ENCODE results near the gene SPATA20.

Gene SPATA20

DNA sequence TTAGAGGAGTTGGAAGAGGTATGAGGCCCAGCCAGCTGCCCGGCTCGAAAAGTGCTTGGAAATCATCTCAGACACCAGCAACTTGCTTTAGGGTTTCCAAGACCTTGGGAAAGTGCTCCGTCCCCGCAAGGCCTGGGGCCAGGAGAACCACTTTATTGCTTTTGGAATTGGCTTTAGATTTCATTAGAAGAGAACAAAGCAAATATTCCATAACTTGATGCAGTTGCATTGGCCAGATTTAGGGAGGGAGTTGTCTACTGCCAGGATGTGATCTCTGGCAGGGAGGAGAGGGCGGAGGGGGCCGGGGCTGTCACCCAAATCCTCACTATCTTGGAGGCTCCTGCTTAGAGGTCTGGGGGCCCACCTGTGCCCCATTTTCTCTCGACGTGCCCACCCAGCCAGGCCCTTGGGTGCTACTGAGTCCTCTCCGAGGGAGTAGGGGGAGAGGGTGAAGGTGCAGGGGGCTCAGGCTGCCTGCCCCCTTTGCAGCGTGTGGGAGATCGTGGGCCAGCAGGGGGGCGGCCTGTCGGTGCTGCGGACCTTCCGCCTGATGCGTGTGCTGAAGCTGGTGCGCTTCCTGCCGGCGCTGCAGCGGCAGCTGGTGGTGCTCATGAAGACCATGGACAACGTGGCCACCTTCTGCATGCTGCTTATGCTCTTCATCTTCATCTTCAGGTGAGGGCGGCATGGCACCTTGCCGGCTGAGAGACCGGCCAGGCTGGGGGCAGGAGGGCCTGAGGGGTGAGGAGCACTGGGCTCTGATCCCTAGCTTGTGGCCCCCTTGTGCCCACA lies 44.2 kb downstream of the SPATA20 start:
- peaks cover 4% of the 10 kb centered on the region for H3K36me3 Mint-ChIP-seq (ENCODE audit: low read depth)
- H3K9me3 Mint-ChIP-seq: no peaks in the 10 kb centered on the region
- H3K4me1 Mint-ChIP-seq: peaks cover 72% of the 10 kb centered on the region
- TF ChIP-seq, protein P1, sequence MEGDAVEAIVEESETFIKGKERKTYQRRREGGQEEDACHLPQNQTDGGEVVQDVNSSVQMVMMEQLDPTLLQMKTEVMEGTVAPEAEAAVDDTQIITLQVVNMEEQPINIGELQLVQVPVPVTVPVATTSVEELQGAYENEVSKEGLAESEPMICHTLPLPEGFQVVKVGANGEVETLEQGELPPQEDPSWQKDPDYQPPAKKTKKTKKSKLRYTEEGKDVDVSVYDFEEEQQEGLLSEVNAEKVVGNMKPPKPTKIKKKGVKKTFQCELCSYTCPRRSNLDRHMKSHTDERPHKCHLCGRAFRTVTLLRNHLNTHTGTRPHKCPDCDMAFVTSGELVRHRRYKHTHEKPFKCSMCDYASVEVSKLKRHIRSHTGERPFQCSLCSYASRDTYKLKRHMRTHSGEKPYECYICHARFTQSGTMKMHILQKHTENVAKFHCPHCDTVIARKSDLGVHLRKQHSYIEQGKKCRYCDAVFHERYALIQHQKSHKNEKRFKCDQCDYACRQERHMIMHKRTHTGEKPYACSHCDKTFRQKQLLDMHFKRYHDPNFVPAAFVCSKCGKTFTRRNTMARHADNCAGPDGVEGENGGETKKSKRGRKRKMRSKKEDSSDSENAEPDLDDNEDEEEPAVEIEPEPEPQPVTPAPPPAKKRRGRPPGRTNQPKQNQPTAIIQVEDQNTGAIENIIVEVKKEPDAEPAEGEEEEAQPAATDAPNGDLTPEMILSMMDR (IDR thresholded peaks at IDR 0.05; ENCODE audit: unreplicated experiment in 3 of 3): no peak
- H3K27ac Mint-ChIP-seq: peak overlapping the region in 2 of 3 experiments; percentile 79 to 93
- H3K27me3 Mint-ChIP-seq (ENCODE audit: low read depth): no peaks in the 10 kb centered on the region
- peak overlapping the region in 2 of 3 experiments; percentile 7 to 11 for H3K4me3 Mint-ChIP-seq

DNA sequence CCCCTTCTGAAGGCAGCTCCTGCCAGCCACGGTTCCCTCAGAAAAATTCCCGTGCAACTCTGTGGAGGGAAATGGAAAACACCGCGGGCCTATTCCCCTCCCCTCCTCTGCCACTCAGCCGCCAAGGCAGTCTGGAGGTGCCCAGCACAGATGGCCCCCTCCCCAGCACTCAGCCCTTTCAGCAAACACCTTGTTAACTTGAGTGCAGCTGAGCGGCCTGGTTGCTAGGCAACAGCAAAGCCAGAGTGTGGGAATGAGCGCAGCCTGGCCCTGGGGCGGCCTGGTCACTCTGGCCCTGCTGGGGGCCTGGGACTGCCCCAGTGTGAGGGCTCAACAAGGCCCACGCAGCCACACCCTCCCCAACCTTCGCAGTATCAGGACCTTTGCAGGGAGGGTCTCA lies 46.3 kb downstream of the SPATA20 start:
- peaks cover 9% of the 10 kb centered on the region for H3K36me3 Mint-ChIP-seq (ENCODE audit: low read depth)
- H3K27me3 Mint-ChIP-seq (ENCODE audit: low read depth): no peaks in the 10 kb centered on the region
- peak overlapping the region; percentile 8 to 79 (median 54) for H3K27ac Mint-ChIP-seq
- no peaks in the 10 kb centered on the region for H3K9me3 Mint-ChIP-seq
- TF ChIP-seq, protein P1 (IDR thresholded peaks at IDR 0.05; ENCODE audit: unreplicated experiment in 3 of 3): no peak
- peaks cover 54% of the 10 kb centered on the region for H3K4me1 Mint-ChIP-seq
- no peak overlapping the region for H3K4me3 Mint-ChIP-seq

- H3K4me1 Mint-ChIP-seq: peaks cover 45% of the 10 kb centered on the region
- peak overlapping the region in 2 of 3 experiments; percentile 13 to 26 for H3K27ac Mint-ChIP-seq
- no peak overlapping the region for H3K4me3 Mint-ChIP-seq
- TF ChIP-seq, protein P1 (IDR thresholded peaks at IDR 0.05; ENCODE audit: unreplicated experiment in 3 of 3): no peak
- H3K27me3 Mint-ChIP-seq (ENCODE audit: low read depth): no peaks in the 10 kb centered on the region
- H3K36me3 Mint-ChIP-seq (ENCODE audit: low read depth): peaks cover 9% of the 10 kb centered on the region
- no peaks in the 10 kb centered on the region for H3K9me3 Mint-ChIP-seq
Measured at GRCh38 chr17:50594128-50594823, 47.3 kb downstream of the SPATA20 start.

DNA sequence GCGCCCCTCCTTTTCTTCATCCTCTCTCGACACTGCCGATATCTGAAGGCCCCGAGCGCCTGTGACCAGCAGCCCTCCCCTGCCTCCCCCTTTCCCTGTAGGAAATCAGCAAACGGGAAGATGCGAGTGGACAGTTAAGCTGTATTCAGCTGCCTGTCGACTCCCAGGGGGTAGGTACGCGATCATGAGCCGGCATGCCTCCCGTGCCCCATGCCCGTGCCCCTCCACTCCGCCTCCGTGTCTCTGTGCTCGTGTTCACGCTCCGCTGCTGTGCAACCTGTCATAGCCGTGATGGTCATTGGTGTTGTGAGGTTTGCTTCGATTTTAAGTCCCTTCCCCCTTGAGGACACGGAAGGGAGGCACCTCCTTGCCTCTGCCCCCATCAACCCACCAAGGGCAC lies 47.9 kb downstream of the SPATA20 start:
- TF ChIP-seq, protein P1 (IDR thresholded peaks at IDR 0.05; ENCODE audit: unreplicated experiment in 3 of 3): no peak
- Mint-ChIP-seq H3K9me3 (no peaks in the 10 kb centered on the region), H3K27me3 (ENCODE audit: low read depth) (peaks cover under 1% of the 10 kb centered on the region), H3K27ac (peak overlapping the region in 2 of 3 experiments; percentile 13 to 16), H3K36me3 (ENCODE audit: low read depth) (peaks cover 9% of the 10 kb centered on the region), H3K4me1 (peaks cover 39% of the 10 kb centered on the region), H3K4me3 (no peak overlapping the region)

DNA sequence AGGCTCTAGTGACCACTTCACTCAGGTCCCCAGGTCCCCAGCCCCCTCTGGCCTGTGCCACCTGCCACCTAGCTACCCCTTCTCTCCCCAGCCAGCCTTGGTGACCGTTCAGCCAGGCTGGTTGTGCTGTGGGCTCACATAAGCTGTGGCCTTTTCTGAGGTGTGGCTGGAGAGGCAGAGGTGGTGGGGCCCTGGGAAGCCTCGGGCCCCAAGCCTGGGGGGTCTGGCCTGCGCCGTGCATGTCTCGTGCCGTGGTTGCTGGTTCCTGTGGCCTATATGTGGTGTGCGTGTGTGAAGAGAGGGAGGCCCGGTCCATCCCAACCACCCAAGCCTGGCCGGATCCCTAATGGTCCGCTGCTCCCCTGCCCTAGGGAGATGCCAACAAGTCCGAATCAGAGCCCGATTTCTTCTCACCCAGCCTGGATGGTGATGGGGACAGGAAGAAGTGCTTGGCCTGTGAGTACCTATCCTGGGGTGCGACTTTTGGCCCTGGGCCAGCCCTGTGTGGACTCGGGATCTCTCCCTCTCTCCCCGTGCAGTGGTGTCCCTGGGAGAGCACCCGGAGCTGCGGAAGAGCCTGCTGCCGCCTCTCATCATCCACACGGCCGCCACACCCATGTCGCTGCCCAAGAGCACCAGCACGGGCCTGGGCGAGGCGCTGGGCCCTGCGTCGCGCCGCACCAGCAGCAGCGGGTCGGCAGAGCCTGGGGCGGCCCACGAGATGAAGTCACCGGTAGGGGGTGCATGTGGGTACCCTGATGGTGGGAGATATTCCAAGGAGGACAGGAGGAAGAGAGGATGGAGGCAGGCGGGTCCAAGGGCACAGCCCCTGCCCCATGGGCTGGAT lies 49.4 kb downstream of the SPATA20 start:
- H3K4me1 Mint-ChIP-seq: peaks cover 24% of the 10 kb centered on the region
- H3K9me3 Mint-ChIP-seq: no peaks in the 10 kb centered on the region
- H3K27me3 Mint-ChIP-seq (ENCODE audit: low read depth): peaks cover 3% of the 10 kb centered on the region
- peaks cover 9% of the 10 kb centered on the region for H3K36me3 Mint-ChIP-seq (ENCODE audit: low read depth)
- H3K4me3 Mint-ChIP-seq: no peak overlapping the region
- TF ChIP-seq, protein P1 (IDR thresholded peaks at IDR 0.05; ENCODE audit: unreplicated experiment in 3 of 3): peak; percentile 23 to 32 (median 27)
- H3K27ac Mint-ChIP-seq: no peak overlapping the region
